ENCODE data around the gene DENND2D.
"Not testable (repeated sequence)": the region's sequence is repeated elsewhere in the genome, so short reads cannot be mapped to it uniquely, and the experiment has no call there.

The DENND2D gene

GRCh38 chr1:111221633-111222291 is 21.3 kb upstream of the DENND2D start:
- DNase-seq = no peak

- DNase-seq = no peak
Measured at GRCh38 chr1:111221276-111221632, 20.8 kb upstream of the DENND2D start.

- DNase-seq = no peak
Measured at GRCh38 chr1:111220302-111220890, 19.9 kb upstream of the DENND2D start.

GRCh38 chr1:111219557-111220286 is 19.3 kb upstream of the DENND2D start:
- DNase-seq = no peak

- DNase-seq = no peak
Measured at GRCh38 chr1:111218701-111219556, 18.5 kb upstream of the DENND2D start.

GRCh38 chr1:111217183-111217910 is 16.9 kb upstream of the DENND2D start:
- DNase-seq = no peak

GRCh38 chr1:111216751-111217150 is 16.3 kb upstream of the DENND2D start:
- DNase-seq = no peak

GRCh38 chr1:111215285-111215684 is 14.8 kb upstream of the DENND2D start:
- DNase-seq = not testable (repeated sequence)

- no peak for DNase-seq
Measured at GRCh38 chr1:111214884-111215283, 14.4 kb upstream of the DENND2D start.

- DNase-seq = no peak
Measured at GRCh38 chr1:111214074-111214801, 13.8 kb upstream of the DENND2D start.

- DNase-seq = no peak
Measured at GRCh38 chr1:111213412-111213811, 13.0 kb upstream of the DENND2D start.

GRCh38 chr1:111212634-111213335 is 12.3 kb upstream of the DENND2D start:
- no peak for DNase-seq

- DNase-seq = no peak
Measured at GRCh38 chr1:111211921-111212320, 11.5 kb upstream of the DENND2D start.

- DNase-seq = no peak
Measured at GRCh38 chr1:111209622-111210021, 9.2 kb upstream of the DENND2D start.

GRCh38 chr1:111208921-111209320 is 8.5 kb upstream of the DENND2D start:
- no peak for DNase-seq

GRCh38 chr1:111205714-111206050 is 5.2 kb upstream of the DENND2D start:
- no peak for DNase-seq

GRCh38 chr1:111204983-111205713 is 4.7 kb upstream of the DENND2D start:
- DNase-seq = no peak

GRCh38 chr1:111204201-111204982 is 3.9 kb upstream of the DENND2D start:
- no peak for DNase-seq

GRCh38 chr1:111203681-111204200 is 3.3 kb upstream of the DENND2D start:
- DNase-seq = no peak
